GM19240 (cell line): ENCODE results near the gene NFAM1.

ENCODE experiments used
- DNase-seq: peaks from one replicate; pipeline ENCODE4 v3.0.0; 2011; ENCODE audit warnings: low spot score; ENCODE audit not compliant: insufficient read length

NFAM1 gene

GRCh38 chr22:42432020-42432596 lies at the start of gene NFAM1:
NFAM1 (minus strand) TSS chr22:42432403; CDS start chr22:42432357, 46 bp downstream.
- no peak for DNase-seq

- no peak for DNase-seq
These were observed 42.9 kb upstream of the NFAM1 start for GRCh38 chr22:42475122-42475521.

GRCh38 chr22:42473484-42474193 lies 41.4 kb upstream of the NFAM1 start:
- no peak for DNase-seq

- DNase-seq = no peak
These were observed 40.5 kb upstream of the NFAM1 start for GRCh38 chr22:42472671-42473070.

GRCh38 chr22:42471441-42471840 lies 39.2 kb upstream of the NFAM1 start:
- no peak for DNase-seq

GRCh38 chr22:42470366-42471082 lies 38.3 kb upstream of the NFAM1 start:
- no peak for DNase-seq

DNA sequence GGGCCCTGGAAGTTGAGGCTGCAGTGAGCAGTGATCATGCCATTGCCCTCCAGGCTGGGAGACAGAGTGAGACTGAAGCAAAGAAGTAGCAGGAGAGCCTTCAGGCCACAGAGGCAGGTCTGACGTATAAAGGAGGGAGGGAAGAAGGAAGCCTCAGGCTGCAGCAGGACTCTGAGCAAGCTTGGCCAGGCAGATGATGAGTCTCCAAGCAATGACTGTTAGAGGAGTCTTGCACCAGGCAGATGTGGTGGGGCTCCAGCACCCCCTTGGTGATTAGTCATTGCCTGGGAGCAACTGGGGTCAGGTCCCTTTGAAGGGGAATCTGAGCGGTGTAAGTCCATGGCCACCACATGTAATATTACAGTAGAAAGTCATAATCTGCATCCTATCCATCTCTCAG lies 36.6 kb upstream of the NFAM1 start:
- no peak for DNase-seq

- no peak for DNase-seq
These were observed 29.8 kb upstream of the NFAM1 start for GRCh38 chr22:42462016-42462415.

DNA sequence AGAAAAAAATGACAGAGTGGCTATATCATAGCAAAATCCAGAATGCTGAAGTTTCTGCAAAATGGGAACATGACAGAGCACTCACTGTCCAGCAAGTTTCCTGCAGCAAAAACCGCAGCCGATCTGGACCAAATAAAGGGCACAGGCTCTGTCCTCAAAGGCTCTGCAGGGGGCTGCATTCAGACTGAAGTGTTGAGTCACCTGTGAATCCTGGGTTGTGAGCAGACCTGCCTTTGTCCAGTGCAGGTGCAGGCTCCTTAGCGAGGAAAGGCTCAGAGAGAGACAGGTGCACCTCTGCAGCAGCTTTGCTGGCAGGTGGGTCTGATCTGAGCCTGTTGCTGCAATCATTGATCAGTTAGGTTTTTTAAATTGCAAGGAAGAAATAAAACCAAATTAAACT lies 29.3 kb upstream of the NFAM1 start:
- DNase-seq = no peak

GRCh38 chr22:42459287-42460063 lies 27.3 kb upstream of the NFAM1 start:
- no peak for DNase-seq

DNA sequence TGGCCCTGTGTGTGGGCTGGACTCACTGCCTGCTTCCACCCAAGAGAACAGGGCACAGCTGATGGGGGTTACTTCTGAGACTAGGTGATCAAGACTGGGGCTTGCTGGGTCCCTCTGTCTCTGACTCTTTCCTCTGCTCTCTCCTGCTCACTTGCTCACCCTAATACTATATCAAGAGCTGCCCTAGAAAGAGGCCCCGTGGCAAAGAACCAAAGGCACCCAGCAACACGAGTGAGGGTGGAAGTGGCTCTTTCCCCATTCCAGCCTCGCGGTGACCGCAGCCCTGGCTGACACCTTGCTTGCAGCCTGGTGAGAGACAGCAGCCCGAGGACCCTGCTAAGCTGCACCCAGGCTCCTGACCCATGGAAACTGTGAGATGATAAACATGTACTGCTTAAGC lies 20.7 kb upstream of the NFAM1 start:
- no peak for DNase-seq

DNA sequence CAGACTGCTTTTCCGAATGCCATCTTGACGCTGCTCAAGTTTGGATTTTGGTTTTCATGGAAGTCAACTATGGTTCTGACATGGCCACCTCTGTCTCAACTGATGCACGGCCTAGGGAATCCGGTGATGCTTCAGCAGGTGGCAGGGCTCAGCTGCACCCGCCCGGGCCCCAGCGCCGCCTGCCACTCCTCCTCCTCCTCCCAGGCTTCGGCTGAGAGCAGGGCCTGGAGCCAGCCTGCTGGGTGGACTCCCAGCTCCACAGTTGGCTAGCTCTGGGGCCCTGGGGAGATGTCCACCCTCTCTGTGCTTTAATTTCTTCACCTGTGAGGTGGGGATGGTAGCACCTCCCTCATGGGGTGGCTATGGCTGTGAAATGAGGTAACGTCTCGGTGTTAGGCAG lies 20.3 kb upstream of the NFAM1 start:
- no peak for DNase-seq

DNA sequence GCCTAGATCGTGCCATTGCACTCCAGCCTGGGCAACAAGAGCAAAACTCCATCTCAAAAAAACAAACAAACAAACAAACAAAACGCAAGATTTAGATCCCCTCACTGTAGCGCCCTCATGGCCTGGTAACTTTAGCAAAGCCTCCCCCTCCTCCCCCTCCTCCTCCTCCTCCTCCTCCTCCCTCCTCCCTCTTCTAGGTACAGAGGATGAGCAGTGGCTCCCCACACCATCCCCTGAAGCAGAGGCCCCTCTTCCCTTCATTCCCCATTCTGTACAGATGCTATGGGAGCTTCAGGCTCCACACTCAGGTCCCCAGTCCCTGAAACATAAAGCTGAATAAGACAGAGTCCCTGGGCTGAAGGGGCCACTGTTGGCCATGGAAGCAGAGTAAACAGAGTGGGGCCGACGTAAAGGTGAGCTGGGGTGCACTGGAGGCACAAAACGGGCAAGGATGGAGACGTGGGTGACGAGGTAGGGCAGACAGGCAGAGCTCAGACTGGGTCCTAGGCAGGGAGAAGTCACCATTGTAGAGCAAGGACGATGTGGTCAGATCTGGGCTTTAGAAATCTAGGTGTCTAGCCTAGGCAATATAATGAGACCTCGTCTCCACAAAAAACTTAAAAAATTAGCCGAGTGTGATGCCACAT lies 19.4 kb upstream of the NFAM1 start:
- no peak for DNase-seq

DNA sequence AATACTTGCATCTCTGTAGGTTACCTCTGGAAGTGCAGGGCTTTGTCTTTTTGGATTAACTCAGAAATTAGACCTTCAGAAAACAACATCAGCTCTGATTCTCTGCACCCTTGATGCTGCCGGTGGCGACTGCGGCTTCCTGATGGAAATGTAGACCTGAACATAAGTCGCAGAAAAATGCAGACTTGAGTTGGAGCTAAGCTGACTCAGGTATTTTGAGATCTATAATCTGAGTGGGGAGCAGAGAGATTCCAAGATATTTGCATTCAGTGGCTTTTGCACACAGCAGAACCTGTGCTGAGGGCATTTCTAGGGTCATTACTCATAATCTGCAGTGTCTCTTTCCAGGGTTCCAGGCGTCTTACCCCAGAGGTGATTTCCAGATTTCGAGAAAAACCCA lies 18.7 kb upstream of the NFAM1 start:
- no peak for DNase-seq

DNA sequence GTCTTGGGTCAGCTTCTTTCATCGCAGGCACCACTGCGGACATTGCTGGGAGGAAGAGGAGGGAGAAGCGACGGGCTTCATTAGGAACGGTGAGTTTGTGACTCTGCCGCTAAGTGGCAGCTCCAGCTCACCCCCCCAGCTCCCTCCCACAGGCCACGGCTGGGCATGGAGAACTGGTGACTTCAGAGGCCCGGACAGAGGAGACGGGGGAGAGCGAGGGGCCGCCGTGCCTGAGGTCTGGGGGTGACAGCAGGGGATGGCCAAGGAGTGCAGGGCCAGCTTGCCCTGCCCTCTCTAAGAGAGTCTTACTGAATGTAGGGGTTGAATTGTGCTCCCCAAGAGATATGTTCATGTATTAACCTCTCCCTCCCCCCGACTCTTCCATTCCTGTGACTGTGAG lies 13.9 kb upstream of the NFAM1 start:
- DNase-seq = no peak

- DNase-seq = peak; percentile 65
These were observed 12.1 kb upstream of the NFAM1 start for GRCh38 chr22:42444077-42444904.

- DNase-seq = no peak
These were observed 11.3 kb upstream of the NFAM1 start for GRCh38 chr22:42443240-42444076.

DNA sequence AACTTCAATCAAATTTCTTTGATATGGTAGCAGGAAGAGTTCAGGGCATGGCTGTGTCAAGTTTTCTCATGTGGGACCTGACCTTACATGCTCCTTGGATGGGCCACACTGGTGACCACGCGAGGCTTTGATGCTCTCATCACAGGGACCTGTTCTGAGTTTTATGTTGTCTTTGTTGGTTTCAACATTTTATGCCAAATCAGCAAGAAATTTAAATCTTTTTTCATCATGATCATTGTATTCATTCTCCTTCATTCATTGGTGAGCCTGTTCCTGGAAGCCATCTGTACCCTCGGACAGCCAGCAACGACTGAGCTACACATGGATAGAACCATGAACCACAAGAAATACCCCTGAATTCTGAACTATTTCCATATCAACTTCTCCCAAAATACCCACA lies 10.5 kb upstream of the NFAM1 start:
- DNase-seq = no peak

- no peak for DNase-seq
These were observed 8.5 kb upstream of the NFAM1 start for GRCh38 chr22:42440728-42441127.
